SK-N-SH (cell line): ENCODE measurements around the gene CDH7. TPM values are rescaled to one million over a fixed set of nuclear protein-coding genes. Genes with fewer than 3 reads are reported as not detected.

Experiments used
- CTCF ChIA-PET: fragments of 300-600, 350-600 bp; formaldehyde crosslinking; extraction: SDS; loops from one replicate; lab custom pipeline; 2021; lab: Yijun Ruan, JAX
- POLR2A ChIA-PET: fragments of 350-600 bp; sonication (Branson Sonifier 250); formaldehyde crosslinking; extraction: SDS; loops from one replicate; lab custom pipeline; 2020; ENCODE audit warnings: antibody characterized with exemption, inconsistent platforms; lab: Yijun Ruan, JAX
- DNase-seq: peaks from one replicate; pipeline ENCODE4 v3.0.0; 2012
- H2AFZ ChIP-seq: fragments of 200-600 bp; sonication (generic); 2 replicates; pipeline ENCODE4 v1.8.1; 2016; ENCODE audit warnings: antibody characterized with exemption, mild to moderate bottlenecking, low read depth
- H3F3A ChIP-seq: fragments of 200-600 bp; sonication (generic); replicated peaks from 2 replicates; pipeline ENCODE3; 2016; ENCODE audit warnings: antibody characterized with exemption, mild to moderate bottlenecking; ENCODE audit not compliant: insufficient read depth
- H3K27ac ChIP-seq, 2 experiments: fragments of 200-500 bp in 1 of 2; fragments of 200-600 bp in 1 of 2; sonication (Bioruptor generic) in 1 of 2; sonication (generic), shearing (Covaris generic) in 1 of 2; 2 replicates each; pipeline versions ENCODE4 v1.5.1 to v1.6.1; 2014 to 2016; ENCODE audit warnings: low read depth in 2 of 2, inconsistent platforms in 1 of 2, low read length in 1 of 2, mild to moderate bottlenecking in 1 of 2, mixed read lengths in 1 of 2
- H3K27me3 ChIP-seq: fragments of 200-600 bp; sonication (generic), shearing (Covaris generic); 2 replicates; pipeline ENCODE4 v1.6.1; 2016; ENCODE audit warnings: mixed run types; ENCODE audit not compliant: insufficient read depth
- H3K36me3 ChIP-seq, 2 experiments: fragments of 200-500 bp in 1 of 2; fragments of 200-600 bp in 1 of 2; sonication (Bioruptor generic) in 1 of 2; sonication (generic) in 1 of 2; replicated peaks in 1 of 2; 2 replicates each; pipeline versions ENCODE3 to v1.5.1; 2014 to 2016; ENCODE audit warnings: low read length in 1 of 2, mild to moderate bottlenecking in 1 of 2; ENCODE audit not compliant: insufficient read depth in 2 of 2, control insufficient read depth in 1 of 2
- H3K4me1 ChIP-seq, 2 experiments: fragments of 200-500 bp in 1 of 2; fragments of 200-600 bp in 1 of 2; sonication (Bioruptor generic) in 1 of 2; sonication (generic), shearing (Covaris generic) in 1 of 2; 2 replicates each; pipeline versions ENCODE4 v1.5.1 to v1.6.1; 2014 to 2016; ENCODE audit warnings: low read depth in 1 of 2, low read length in 1 of 2, mixed run types in 1 of 2; ENCODE audit not compliant: insufficient read depth in 2 of 2, control insufficient read depth in 1 of 2
- H3K4me2 ChIP-seq: fragments of 200-600 bp; sonication (generic), shearing (Covaris generic); 2 replicates; pipeline ENCODE4 v1.6.1; 2017; ENCODE audit warnings: mixed run types
- H3K4me3 ChIP-seq, 2 experiments: fragments of 200-500 bp in 1 of 2; fragments of 200-600 bp in 1 of 2; sonication (Bioruptor generic) in 1 of 2; sonication (generic), shearing (Covaris generic) in 1 of 2; 2 replicates each; pipeline versions ENCODE4 v1.5.1 to v1.8.1; 2014 to 2016; ENCODE audit warnings: low read depth in 2 of 2, inconsistent platforms in 1 of 2, low read length in 1 of 2, mild to moderate bottlenecking in 1 of 2, mixed read lengths in 1 of 2, moderate library complexity in 1 of 2
- H3K79me2 ChIP-seq: fragments of 200-600 bp; sonication (generic); 2 replicates; pipeline ENCODE4 v1.8.1; 2017; ENCODE audit warnings: mild to moderate bottlenecking; ENCODE audit not compliant: insufficient read depth
- H3K9ac ChIP-seq: fragments of 200-600 bp; sonication (generic); 2 replicates; pipeline ENCODE4 v1.6.1; 2017; ENCODE audit warnings: mixed run types
- H3K9me2 ChIP-seq: fragments of 200-600 bp; sonication (generic); 2 replicates; pipeline ENCODE4 v1.6.1; 2017; ENCODE audit warnings: mixed run types
- H3K9me3 ChIP-seq: fragments of 200-600 bp; sonication (generic); 2 replicates; pipeline ENCODE4 v1.6.1; 2017; ENCODE audit warnings: mixed run types, mild to moderate bottlenecking, moderate library complexity
- H4K20me1 ChIP-seq: fragments of 200-600 bp; sonication (generic); 2 replicates; pipeline ENCODE4 v1.6.1; 2017; ENCODE audit warnings: mild to moderate bottlenecking, mixed run types; ENCODE audit not compliant: insufficient read depth
- CHD2 ChIP-seq: fragments of 150-350 bp; IDR thresholded peaks from 2 replicates; pipeline ENCODE4 v1.6.1; 2018; ENCODE audit warnings: low read length; ENCODE audit not compliant: partially characterized antibody
- ELF1 ChIP-seq: IDR thresholded peaks from 2 replicates; pipeline ENCODE4 v1.4.0; 2012
- FOSL2 ChIP-seq: IDR thresholded peaks from 2 replicates; pipeline ENCODE4 v1.4.0; 2012; ENCODE audit warnings: low read depth, mild to moderate bottlenecking, moderate library complexity, borderline replicate concordance
- FOXJ3 ChIP-seq: sonication (generic); formaldehyde crosslinking; IDR thresholded peaks from 2 replicates; pipeline ENCODE4 v1.5.1; 2020; ENCODE audit warnings: mild to moderate bottlenecking, missing genetic modification reagents
- FOXM1 ChIP-seq: IDR thresholded peaks from 2 replicates; pipeline ENCODE4 v1.4.0; 2012; ENCODE audit warnings: low read depth, mild to moderate bottlenecking
- GATA2 ChIP-seq: sonication (generic); formaldehyde crosslinking; IDR thresholded peaks from 2 replicates; pipeline ENCODE4 v1.5.0; 2020; ENCODE audit warnings: mild to moderate bottlenecking, missing genetic modification reagents
- MAX ChIP-seq: IDR thresholded peaks from 2 replicates; pipeline ENCODE4 v1.4.0; 2012; ENCODE audit warnings: low read depth
- NRF1 ChIP-seq: IDR thresholded peaks from 2 replicates; pipeline ENCODE4 v1.6.1; 2012; ENCODE audit warnings: low read depth, mild to moderate bottlenecking, low read length
- PBX3 ChIP-seq: IDR thresholded peaks from 2 replicates; pipeline ENCODE4; 2012
- REST ChIP-seq: IDR thresholded peaks from 2 replicates; pipeline ENCODE4 v1.6.1; 2012; ENCODE audit warnings: mild to moderate bottlenecking, low read depth, low read length, moderate library complexity
- RXRA ChIP-seq: IDR thresholded peaks from 2 replicates; pipeline ENCODE4 v1.4.0; 2012; ENCODE audit warnings: low read depth, mild to moderate bottlenecking, borderline replicate concordance
- SIN3A ChIP-seq: IDR thresholded peaks from 2 replicates; pipeline ENCODE4 v1.6.1; 2012; ENCODE audit warnings: low read depth, mild to moderate bottlenecking, low read length, moderate library complexity, borderline replicate concordance
- SMC3 ChIP-seq: IDR thresholded peaks from 2 replicates; pipeline ENCODE4 v1.6.1; 2012; ENCODE audit warnings: low read depth, low read length, improper control_type of control experiment
- TAF1 ChIP-seq: IDR thresholded peaks from 2 replicates; pipeline ENCODE4 v1.6.1; 2012; ENCODE audit warnings: low read depth, mild to moderate bottlenecking, low read length, moderate library complexity, borderline replicate concordance
- YY1 ChIP-seq: IDR thresholded peaks from 2 replicates; pipeline ENCODE4 v1.4.0; 2012; ENCODE audit warnings: low read depth, mild to moderate bottlenecking
- WGBS: methylation state at CpG from one replicate; pipeline ENCODE4 v1.1.6; 2017; ENCODE audit warnings: low lambda C conversion rate; 5-methylcytosine and 5-hydroxymethylcytosine counted together
- polyA plus RNA-seq, 3 experiments: library from polyadenylated mRNA; depleted of rRNA; stranded (reverse); fragments of >200 nt; gene quantifications; 2 replicates each; pipeline ENCODE4 v1.2.3, GENCODE V29; 2012
- TF ChIP-seq, protein P1 (sequence below): IDR thresholded peaks from 2 replicates; pipeline ENCODE4 v1.4.0; 2012; ENCODE audit warnings: low read depth, borderline replicate concordance
- TF ChIP-seq, protein P2 (sequence below): fragments of 200-600 bp; sonication (generic); IDR thresholded peaks from 2 replicates; pipeline ENCODE4 v1.6.1; 2017; ENCODE audit warnings: antibody characterized with exemption, mild to moderate bottlenecking, moderate library complexity

CDH7 gene
- polyA plus RNA-seq, 1 of the 3 experiments (the other 2 are of a cell fraction) = not detected

DNA sequence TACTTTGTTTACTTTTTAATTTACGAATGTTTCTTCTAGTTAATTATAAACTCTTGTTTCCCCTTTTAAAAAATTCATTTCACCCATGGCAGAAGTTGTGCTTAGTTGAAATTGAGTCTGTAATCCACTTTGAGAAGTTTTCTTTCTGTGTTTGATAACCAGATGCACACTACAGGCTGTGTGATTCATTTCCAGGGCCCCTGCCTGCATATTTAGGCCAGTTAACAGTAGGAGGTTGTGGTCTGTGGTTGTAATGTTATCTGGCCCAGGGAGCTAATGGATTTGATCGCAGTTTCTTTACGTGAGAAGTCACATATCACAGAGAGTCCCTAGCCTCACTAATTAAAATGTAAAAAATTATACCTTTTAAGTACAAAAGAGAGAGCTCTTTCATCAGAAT is 3.3 kb downstream of the CDH7 start:
- Histone ChIP-seq H3K27me3 (no peaks in the 10 kb centered on the region), H3K79me2 (no peaks in the 10 kb centered on the region; the same call in 1 of the 2 replicates), H3K27ac (no peak overlapping the region), H4K20me1 (no peaks in the 10 kb centered on the region), H3K36me3 (no peaks in the 10 kb centered on the region), H3K9me3 (no peaks in the 10 kb centered on the region), H3K9me2 (0 out of 2 replicates have a peak, but pooled peaks cover 3% of the 10 kb centered on the region), H3K4me3 (no peak overlapping the region), H2AFZ (no peak overlapping the region), H3K9ac (no peak overlapping the region), H3K4me2 (no peak overlapping the region), H3F3A (no peaks in the 10 kb centered on the region), H3K4me1 (peaks cover 0 to 5% of the 10 kb centered on the region in 2 experiments; a peak in 2 of 4 replicates)
- CTCF ChIA-PET = interaction anchor here (1.0 to 3.3 kb wide), 19 partner anchors 9 to 1720 kb away, joined by 3 to 27 read pairs (median 4); no protein-coding TSS in a partner anchor
- POLR2A ChIA-PET = no interaction called here
- DNase-seq = no peak
- 20% methylated on average over 3 of the region's 3 CpGs for WGBS
- TF ChIP-seq, protein P1, sequence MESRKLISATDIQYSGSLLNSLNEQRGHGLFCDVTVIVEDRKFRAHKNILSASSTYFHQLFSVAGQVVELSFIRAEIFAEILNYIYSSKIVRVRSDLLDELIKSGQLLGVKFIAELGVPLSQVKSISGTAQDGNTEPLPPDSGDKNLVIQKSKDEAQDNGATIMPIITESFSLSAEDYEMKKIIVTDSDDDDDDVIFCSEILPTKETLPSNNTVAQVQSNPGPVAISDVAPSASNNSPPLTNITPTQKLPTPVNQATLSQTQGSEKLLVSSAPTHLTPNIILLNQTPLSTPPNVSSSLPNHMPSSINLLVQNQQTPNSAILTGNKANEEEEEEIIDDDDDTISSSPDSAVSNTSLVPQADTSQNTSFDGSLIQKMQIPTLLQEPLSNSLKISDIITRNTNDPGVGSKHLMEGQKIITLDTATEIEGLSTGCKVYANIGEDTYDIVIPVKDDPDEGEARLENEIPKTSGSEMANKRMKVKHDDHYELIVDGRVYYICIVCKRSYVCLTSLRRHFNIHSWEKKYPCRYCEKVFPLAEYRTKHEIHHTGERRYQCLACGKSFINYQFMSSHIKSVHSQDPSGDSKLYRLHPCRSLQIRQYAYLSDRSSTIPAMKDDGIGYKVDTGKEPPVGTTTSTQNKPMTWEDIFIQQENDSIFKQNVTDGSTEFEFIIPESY = no peak
- TF ChIP-seq REST (no peak), ELF1 (no peak), NRF1 (no peak), CHD2 (no peak), SMC3 (no peak), TAF1 (no peak), GATA2 (CRISPR knock-in tag) (no peak), YY1 (no peak), RXRA (no peak), FOSL2 (no peak), FOXJ3 (CRISPR knock-in tag) (no peak), SIN3A (no peak), MAX (no peak), PBX3 (no peak), FOXM1 (no peak)
- TF ChIP-seq, protein P2, sequence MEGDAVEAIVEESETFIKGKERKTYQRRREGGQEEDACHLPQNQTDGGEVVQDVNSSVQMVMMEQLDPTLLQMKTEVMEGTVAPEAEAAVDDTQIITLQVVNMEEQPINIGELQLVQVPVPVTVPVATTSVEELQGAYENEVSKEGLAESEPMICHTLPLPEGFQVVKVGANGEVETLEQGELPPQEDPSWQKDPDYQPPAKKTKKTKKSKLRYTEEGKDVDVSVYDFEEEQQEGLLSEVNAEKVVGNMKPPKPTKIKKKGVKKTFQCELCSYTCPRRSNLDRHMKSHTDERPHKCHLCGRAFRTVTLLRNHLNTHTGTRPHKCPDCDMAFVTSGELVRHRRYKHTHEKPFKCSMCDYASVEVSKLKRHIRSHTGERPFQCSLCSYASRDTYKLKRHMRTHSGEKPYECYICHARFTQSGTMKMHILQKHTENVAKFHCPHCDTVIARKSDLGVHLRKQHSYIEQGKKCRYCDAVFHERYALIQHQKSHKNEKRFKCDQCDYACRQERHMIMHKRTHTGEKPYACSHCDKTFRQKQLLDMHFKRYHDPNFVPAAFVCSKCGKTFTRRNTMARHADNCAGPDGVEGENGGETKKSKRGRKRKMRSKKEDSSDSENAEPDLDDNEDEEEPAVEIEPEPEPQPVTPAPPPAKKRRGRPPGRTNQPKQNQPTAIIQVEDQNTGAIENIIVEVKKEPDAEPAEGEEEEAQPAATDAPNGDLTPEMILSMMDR = no peak
